HL-60 (cell line): ENCODE measurements around the gene RNF220.

Source experiments
- CTCF ChIP-seq: IDR thresholded peaks from one replicate; pipeline ENCODE4 v1.5.1; 2011; ENCODE audit warnings: low read length, control low read depth, inconsistent platforms; ENCODE audit not compliant: insufficient read depth
- GABPA ChIP-seq: IDR thresholded peaks from 2 replicates; pipeline ENCODE4 v1.6.1; 2012; ENCODE audit warnings: low read depth
- POLR2AphosphoS5 ChIP-seq: IDR thresholded peaks from 2 replicates; pipeline ENCODE4 v1.6.1; 2012; ENCODE audit warnings: low read depth
- REST ChIP-seq: IDR thresholded peaks from 2 replicates; pipeline ENCODE4 v1.6.1; 2012; ENCODE audit warnings: low read depth; ENCODE audit not compliant: insufficient replicate concordance

- TF ChIP-seq CTCF (no peak), REST (no peak), GABPA (no peak), POLR2AphosphoS5 (no peak)
These were observed 19.7 kb downstream of the RNF220 start for GRCh38 chr1:44424747-44425146.
